SK-N-SH (cell line): ENCODE measurements around the gene FCHO2.

Experiments used
- ELF1 ChIP-seq: IDR thresholded peaks from 2 replicates; pipeline ENCODE4 v1.4.0; 2012
- FOSL2 ChIP-seq: IDR thresholded peaks from 2 replicates; pipeline ENCODE4 v1.4.0; 2012; ENCODE audit warnings: low read depth, mild to moderate bottlenecking, moderate library complexity, borderline replicate concordance
- RCOR1 ChIP-seq: fragments of 150-350 bp; IDR thresholded peaks from 2 replicates; pipeline ENCODE4 v1.6.1; 2017; ENCODE audit warnings: antibody characterized with exemption, low read length
- SIN3A ChIP-seq: IDR thresholded peaks from 2 replicates; pipeline ENCODE4 v1.6.1; 2012; ENCODE audit warnings: low read depth, mild to moderate bottlenecking, low read length, moderate library complexity, borderline replicate concordance
- TCF12 ChIP-seq: IDR thresholded peaks from 2 replicates; pipeline ENCODE4 v1.4.0; 2012
- YY1 ChIP-seq: IDR thresholded peaks from 2 replicates; pipeline ENCODE4 v1.4.0; 2012; ENCODE audit warnings: low read depth, mild to moderate bottlenecking
- TF ChIP-seq, protein P1 (sequence below): fragments of 200-600 bp; sonication (generic); IDR thresholded peaks from 2 replicates; pipeline ENCODE4 v1.6.1; 2017; ENCODE audit warnings: antibody characterized with exemption, mild to moderate bottlenecking, moderate library complexity

GRCh38 chr5:73125289-73125688 is 169.4 kb downstream of the FCHO2 start:
- TF ChIP-seq SIN3A = no peak
- TF ChIP-seq, protein P1, sequence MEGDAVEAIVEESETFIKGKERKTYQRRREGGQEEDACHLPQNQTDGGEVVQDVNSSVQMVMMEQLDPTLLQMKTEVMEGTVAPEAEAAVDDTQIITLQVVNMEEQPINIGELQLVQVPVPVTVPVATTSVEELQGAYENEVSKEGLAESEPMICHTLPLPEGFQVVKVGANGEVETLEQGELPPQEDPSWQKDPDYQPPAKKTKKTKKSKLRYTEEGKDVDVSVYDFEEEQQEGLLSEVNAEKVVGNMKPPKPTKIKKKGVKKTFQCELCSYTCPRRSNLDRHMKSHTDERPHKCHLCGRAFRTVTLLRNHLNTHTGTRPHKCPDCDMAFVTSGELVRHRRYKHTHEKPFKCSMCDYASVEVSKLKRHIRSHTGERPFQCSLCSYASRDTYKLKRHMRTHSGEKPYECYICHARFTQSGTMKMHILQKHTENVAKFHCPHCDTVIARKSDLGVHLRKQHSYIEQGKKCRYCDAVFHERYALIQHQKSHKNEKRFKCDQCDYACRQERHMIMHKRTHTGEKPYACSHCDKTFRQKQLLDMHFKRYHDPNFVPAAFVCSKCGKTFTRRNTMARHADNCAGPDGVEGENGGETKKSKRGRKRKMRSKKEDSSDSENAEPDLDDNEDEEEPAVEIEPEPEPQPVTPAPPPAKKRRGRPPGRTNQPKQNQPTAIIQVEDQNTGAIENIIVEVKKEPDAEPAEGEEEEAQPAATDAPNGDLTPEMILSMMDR = no peak
- no peak for TF ChIP-seq ELF1
- TF ChIP-seq RCOR1 = no peak
- no peak for TF ChIP-seq TCF12
- no peak for TF ChIP-seq YY1
- TF ChIP-seq FOSL2 = no peak
